H1 (cell line): Measurements from ENCODE around the gene RASSF3. TPM values are rescaled to one million over a fixed set of nuclear protein-coding genes. Genes with fewer than 3 reads are reported as not detected.

Experiments used
- CTCF ChIA-PET: fragments of 300-600 bp; sonication (Branson Sonifier 250); formaldehyde crosslinking; loops from one replicate; lab custom pipeline; 2021; ENCODE audit not compliant: partially characterized antibody; lab: Charles Lee
- POLR2A ChIA-PET: fragments of 300-600 bp; sonication (Branson Sonifier 250); formaldehyde crosslinking; loops from one replicate; lab custom pipeline; 2021; ENCODE audit warnings: inconsistent platforms; ENCODE audit not compliant: partially characterized antibody; lab: Charles Lee
- DNase-seq, 2 experiments: peaks; one replicate each; pipeline versions ENCODE4 v3.0.0 to v3.0.0-alpha.2; 2010 to 2022; ENCODE audit warnings: low spot score in 2 of 2, low read depth in 1 of 2, mixed read lengths in 1 of 2
- FAIRE-seq: peaks from 2 replicates; lab custom pipeline; 2011; peaks lifted over from hg19 to GRCh38; lab: Jason Lieb, UNC
- H2AFZ ChIP-seq: 2 replicates; pipeline ENCODE4 v1.8.1; 2012; ENCODE audit warnings: low read length, inconsistent platforms
- H2AK5ac ChIP-seq: 2 replicates; pipeline ENCODE4 v1.6.1; 2013; ENCODE audit warnings: low read depth, low read length
- H2BK120ac ChIP-seq: replicated peaks from 2 replicates; pipeline ENCODE3; 2013; ENCODE audit warnings: low read depth, low read length, inconsistent platforms
- H2BK12ac ChIP-seq: 2 replicates; pipeline ENCODE4 v1.6.1; 2013; ENCODE audit warnings: low read depth, low read length
- H2BK15ac ChIP-seq: 2 replicates; pipeline ENCODE4 v1.6.1; 2013; ENCODE audit warnings: low read length
- H2BK20ac ChIP-seq: 2 replicates; pipeline ENCODE4 v1.6.1; 2013; ENCODE audit warnings: low read length
- H2BK5ac ChIP-seq: 2 replicates; pipeline ENCODE4 v1.6.1; 2013; ENCODE audit warnings: low read depth, low read length
- H3K14ac ChIP-seq: 2 replicates; pipeline ENCODE4 v1.6.1; 2013; ENCODE audit warnings: inconsistent platforms; ENCODE audit not compliant: insufficient read length
- H3K18ac ChIP-seq: 2 replicates; pipeline ENCODE4 v1.6.1; 2013; ENCODE audit warnings: low read length; ENCODE audit errors: extremely low read depth
- H3K23ac ChIP-seq: 2 replicates; pipeline ENCODE4 v1.6.1; 2013; ENCODE audit warnings: inconsistent platforms; ENCODE audit not compliant: insufficient read length
- H3K23me2 ChIP-seq: 2 replicates; pipeline ENCODE4 v1.6.1; 2013; ENCODE audit warnings: low read depth, low read length
- H3K27ac ChIP-seq: 2 replicates; pipeline ENCODE4 v1.6.1; 2011; ENCODE audit warnings: low read depth, low read length, inconsistent platforms
- H3K27me3 ChIP-seq, 4 experiments: replicated peaks in 1 of 4; 1 replicate in 1 of 4; 2 replicates in 3 of 4; pipeline versions ENCODE4 v1.6.1 to v1.8.1; 2011 to 2013; ENCODE audit warnings: low read length in 3 of 4, mild to moderate bottlenecking in 3 of 4, inconsistent platforms in 2 of 4, mixed read lengths in 2 of 4, moderate library complexity in 1 of 4; ENCODE audit not compliant: control insufficient read depth in 3 of 4, insufficient read depth in 3 of 4; ENCODE audit errors: extremely low read depth in 1 of 4
- H3K36me3 ChIP-seq, 4 experiments: 2 replicates each; pipeline versions ENCODE4 v1.6.1 to v1.8.1; 2011 to 2013; ENCODE audit warnings: mild to moderate bottlenecking in 4 of 4, low read length in 3 of 4, moderate library complexity in 2 of 4, control low read depth in 1 of 4, inconsistent platforms in 1 of 4; ENCODE audit not compliant: insufficient read depth in 4 of 4, control insufficient read depth in 2 of 4
- H3K4ac ChIP-seq: replicated peaks from 2 replicates; pipeline ENCODE3; 2013; ENCODE audit warnings: low read length, low read depth, mixed read lengths, inconsistent platforms; ENCODE audit not compliant: insufficient read length
- H3K4me1 ChIP-seq, 4 experiments: replicated peaks in 1 of 4; 1 replicate in 1 of 4; 2 replicates in 3 of 4; pipeline versions ENCODE4 v1.6.1 to v1.8.1; 2011 to 2013; ENCODE audit warnings: low read length in 3 of 4, inconsistent platforms in 2 of 4, mixed read lengths in 1 of 4; ENCODE audit not compliant: insufficient read depth in 4 of 4, control insufficient read depth in 3 of 4
- H3K4me2 ChIP-seq, 2 experiments: 2 replicates each; pipeline versions ENCODE4 v1.6.1 to v1.8.1; 2011 to 2013; ENCODE audit warnings: low read depth in 2 of 2, low read length in 2 of 2, control low read depth in 1 of 2, inconsistent platforms in 1 of 2, mild to moderate bottlenecking in 1 of 2; ENCODE audit not compliant: insufficient read depth in 1 of 2
- H3K4me3 ChIP-seq, 4 experiments: fragments of 200-600, 300-600 bp in 1 of 4; sonication (generic), shearing (Covaris generic), sonication (Bioruptor Twin) in 1 of 4; 2 replicates each; pipeline versions ENCODE4 v1.5.1 to v1.8.1; 2011 to 2016; ENCODE audit warnings: low read length in 4 of 4, low read depth in 3 of 4, control low read depth in 2 of 4, inconsistent platforms in 2 of 4, mild to moderate bottlenecking in 2 of 4, mixed read lengths in 1 of 4, moderate library complexity in 1 of 4; ENCODE audit not compliant: insufficient read depth in 2 of 4; ENCODE audit errors: extremely low read depth in 1 of 4
- H3K56ac ChIP-seq: replicated peaks from 2 replicates; pipeline ENCODE3; 2013; ENCODE audit warnings: low read depth, mild to moderate bottlenecking, mixed read lengths, low read length, inconsistent platforms; ENCODE audit not compliant: insufficient read length
- H3K79me1 ChIP-seq: 2 replicates; pipeline ENCODE4 v1.6.1; 2013; ENCODE audit warnings: low read depth, low read length, control low read depth
- H3K79me2 ChIP-seq, 2 experiments: 2 replicates each; pipeline versions ENCODE4 v1.6.1 to v1.8.1; 2012 to 2013; ENCODE audit warnings: low read length in 2 of 2, mild to moderate bottlenecking in 2 of 2, inconsistent platforms in 1 of 2; ENCODE audit not compliant: insufficient read depth in 2 of 2, control insufficient read depth in 1 of 2
- H3K9ac ChIP-seq, 4 experiments: replicated peaks in 1 of 4; 1 replicate in 1 of 4; 2 replicates in 3 of 4; pipeline versions ENCODE4 v1.6.1 to v1.8.1; 2011 to 2013; ENCODE audit warnings: low read depth in 3 of 4, low read length in 3 of 4, control low read depth in 2 of 4, mild to moderate bottlenecking in 2 of 4, moderate library complexity in 2 of 4, inconsistent platforms in 1 of 4; ENCODE audit errors: extremely low read depth in 1 of 4
- H3K9me3 ChIP-seq, 2 experiments: 2 replicates each; pipeline versions ENCODE4 v1.6.1 to v1.8.1; 2012 to 2013; ENCODE audit warnings: mild to moderate bottlenecking in 2 of 2, moderate library complexity in 2 of 2, control low read depth in 1 of 2, inconsistent platforms in 1 of 2, low read depth in 1 of 2, low read length in 1 of 2, mixed read lengths in 1 of 2; ENCODE audit not compliant: insufficient read depth in 2 of 2
- H4K20me1 ChIP-seq, 2 experiments: replicated peaks in 1 of 2; 2 replicates each; pipeline versions ENCODE3 to v1.8.1; 2011 to 2013; ENCODE audit warnings: inconsistent platforms in 2 of 2, low read length in 2 of 2, mild to moderate bottlenecking in 1 of 2; ENCODE audit not compliant: insufficient read depth in 2 of 2, control insufficient read depth in 1 of 2
- H4K5ac ChIP-seq: 2 replicates; pipeline ENCODE4 v1.6.1; 2013; ENCODE audit warnings: low read length, low read depth, mixed read lengths, inconsistent platforms; ENCODE audit not compliant: insufficient read length
- H4K8ac ChIP-seq: 2 replicates; pipeline ENCODE4 v1.8.0; 2013; ENCODE audit warnings: mild to moderate bottlenecking, moderate library complexity, low read length, inconsistent platforms; ENCODE audit not compliant: insufficient read depth; ENCODE audit errors: extremely low read depth
- H4K91ac ChIP-seq: replicated peaks from 2 replicates; pipeline ENCODE3; 2013; ENCODE audit warnings: low read length, mixed read lengths, inconsistent platforms; ENCODE audit not compliant: insufficient read length
- CBX8 ChIP-seq: fragments of 300-800, 300-1000 bp; sonication (generic); IDR thresholded peaks from 2 replicates; pipeline ENCODE4 v1.7.1; 2016; ENCODE audit warnings: low read depth, low read length, borderline replicate concordance
- GTF2F1 ChIP-seq: IDR thresholded peaks from 2 replicates; pipeline ENCODE4 v1.6.1; 2012; ENCODE audit warnings: low read depth, low read length, improper control_type of control experiment, borderline replicate concordance
- MAFK ChIP-seq: IDR thresholded peaks from 2 replicates; pipeline ENCODE4 v1.6.1; 2012; ENCODE audit warnings: low read depth, mild to moderate bottlenecking, improper control_type of control experiment, low read length
- WGBS, 2 experiments: shearing (Covaris generic) in 1 of 2; methylation state at CpG; one replicate each; pipeline versions ENCODE4 v1.1.6 to v1.1.7; 2013 to 2015; ENCODE audit warnings: low lambda C conversion rate in 2 of 2, mixed read lengths in 2 of 2, inconsistent platforms in 1 of 2, low coverage in 1 of 2, missing lambda C conversion rate in 1 of 2; ENCODE audit not compliant: insufficient replicate concordance in 2 of 2, insufficient coverage in 1 of 2, insufficient read length in 1 of 2; ENCODE audit errors: extremely low coverage in 1 of 2, missing lambda C conversion rate in 1 of 2; 5-methylcytosine and 5-hydroxymethylcytosine counted together
- polyA plus RNA-seq, 7 experiments: library from polyadenylated mRNA; depleted of rRNA in 3 of 7; stranded (reverse) in 5 of 7; unstranded in 2 of 7; fragments of >200 nt in 5 of 7; fragments of 200-250 nt in 2 of 7; gene quantifications; 1 replicate in 5 of 7; 2 replicates in 1 of 7; 4 replicates in 1 of 7; pipeline versions ENCODE4 v1.2.1 to v1.2.3, GENCODE V29; 2011 to 2013; ENCODE audit warnings: missing spikeins in 2 of 7, mixed read lengths in 2 of 7
- total RNA-seq: library from RNA; stranded (reverse); fragmentation: NEBNext Ultra II Directional; extraction: Animal tissue kit (Norgen Biotek cat#: 25700); gene quantifications from 2 replicates; pipeline ENCODE4 v1.2.1, GENCODE V29; 2021

RASSF3 gene
- total and polyA plus RNA-seq, 2 of the 8 experiments (the other 6 are each of a cell fraction or from before 2014, with no cell fraction given) = 19.1 to 64.3 TPM

DNA sequence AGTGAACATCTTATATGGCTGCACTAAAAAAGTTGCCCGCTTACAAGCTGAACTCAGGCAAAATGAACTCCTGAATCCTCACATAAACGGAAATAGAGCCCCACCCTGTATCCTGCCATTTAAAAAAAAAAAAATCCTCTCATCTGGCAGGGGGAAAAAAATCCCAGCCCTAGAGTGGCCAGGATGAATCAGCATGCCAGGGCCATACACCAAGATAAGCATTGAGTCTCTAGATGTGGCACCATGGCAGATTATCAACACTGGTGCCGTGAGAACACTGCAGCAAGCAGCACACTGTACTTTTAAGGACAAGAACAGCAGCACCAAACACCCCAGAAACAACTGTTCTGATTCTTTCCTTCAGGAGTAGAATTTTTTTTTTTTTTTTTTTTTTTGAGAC, 65.5 kb downstream of the RASSF3 start:
- Histone ChIP-seq H2BK15ac (0 out of 2 replicates have a peak overlapping the region, but pooled peaks have one; percentile 48), H3K9ac (no peak overlapping the region), H4K91ac (no peak overlapping the region), H2BK120ac (no peak overlapping the region), H2BK5ac (no peak overlapping the region; the same call in 1 of the 2 replicates), H3K27ac (no peak overlapping the region), H4K8ac (no peak overlapping the region), H4K5ac (no peak overlapping the region), H4K20me1 (peaks cover 4 to 12% of the 10 kb centered on the region in 2 experiments), H3K23me2 (no peaks in the 10 kb centered on the region), H3K18ac (peak overlapping the region; percentile 74; the same call in 1 of the 2 replicates), H2BK20ac (no peak overlapping the region), H2BK12ac (no peak overlapping the region), H3K14ac (no peak overlapping the region), H3K79me2 (peaks cover 4 to 80% of the 10 kb centered on the region in 2 experiments; a peak in 3 of 4 replicates), H3K4me1 (peaks cover 5 to 26% (median 21%) of the 10 kb centered on the region in 4 experiments), H3K27me3 (no peaks in the 10 kb centered on the region), H3K4ac (no peak overlapping the region), H2AK5ac (no peak overlapping the region), H3K4me2 (no peak overlapping the region), H3K79me1 (peaks cover 10% of the 10 kb centered on the region; the same call in 1 of the 2 replicates), H2AFZ (no peak overlapping the region), H3K36me3 (no peaks in the 10 kb centered on the region), H3K23ac (no peak overlapping the region), H3K9me3 (no peaks in the 10 kb centered on the region), H3K56ac (no peak overlapping the region), H3K4me3 (no peak overlapping the region)
- FAIRE-seq (no peak), DNase-seq (no peak)
- ChIA-PET CTCF (interaction anchor here (1.3 kb wide), 2 partner anchors 15 to 34 kb away, joined by 3 to 6 read pairs; no protein-coding TSS in a partner anchor), POLR2A (no interaction called here)
- WGBS, 2 experiments = 98% methylated on average over 3 of the region's 3 CpGs; no CpG with 5 or more reads in 1 of the 2 experiments
- TF ChIP-seq MAFK = no peak
- TF ChIP-seq CBX8 = no peak
- no peak for TF ChIP-seq GTF2F1
